ENCODE results near the gene OBI1. TPM values are rescaled to one million over a fixed set of nuclear protein-coding genes. Genes with fewer than 3 reads are reported as not detected.

Gene OBI1
- total and polyA plus RNA-seq, 2 donors (not counting 1 experiment from before 2014, with no cell fraction given) = 3.1 to 15.4 TPM

- TF ChIP-seq EZH2 (IDR thresholded peaks at IDR 0.05; ENCODE audit: borderline replicate concordance, insufficient read depth, low read depth, low read length, poor library complexity, severe bottlenecking) (no peak), CTCF (IDR thresholded peaks at IDR 0.05) (no peak)
- Histone ChIP-seq H3K9ac (ENCODE audit: low read length) (no peak overlapping the region), H3K36me3 (replicated peaks in 1 of 2; ENCODE audit: control extremely low read depth in 1 of 2, control insufficient read depth in 1 of 2, extremely low read depth in 1 of 2, insufficient read depth in 2 of 2, low read length in 1 of 2) (no peaks in the 10 kb centered on the region), H3K79me2 (ENCODE audit: control insufficient read depth, insufficient read depth, low read length) (no peaks in the 10 kb centered on the region), H4K20me1 (ENCODE audit: control insufficient read depth, insufficient read depth, low read length, poor library complexity, severe bottlenecking) (peaks cover 5% of the 10 kb centered on the region), H3K27me3 (replicated peaks in 1 of 4; ENCODE audit: control extremely low read depth in 1 of 4, control insufficient read depth in 3 of 4, insufficient read depth in 4 of 4, low read length in 3 of 4) (peaks cover 5 to 95% (median 84%) of the 10 kb centered on the region in 4 experiments), H2AFZ (ENCODE audit: insufficient read depth, low read depth, low read length, poor library complexity, severe bottlenecking) (no peak overlapping the region), H3K9me3 (ENCODE audit: control extremely low read depth in 1 of 3, control insufficient read depth in 2 of 3, insufficient read depth in 1 of 3, low read length in 2 of 3) (peaks cover 2 to 67% (median 4%) of the 10 kb centered on the region in 3 donors), H3K4me1 (ENCODE audit: control insufficient read depth in 2 of 2, insufficient read depth in 2 of 2, low read length in 2 of 2) (peaks cover 66 to 88% of the 10 kb centered on the region in 2 donors), H3K4me3 (ENCODE audit: control extremely low read depth in 1 of 5, extremely low read depth in 1 of 5, insufficient read depth in 1 of 5, low read depth in 2 of 5, low read length in 4 of 5) (no peak overlapping the region), H3K4me2 (replicated peaks; ENCODE audit: low read depth, low read length, poor library complexity, severe bottlenecking) (no peak overlapping the region), H3K27ac (ENCODE audit: low read length in 2 of 2) (no peak overlapping the region)
- Mint-ChIP-seq H3K27ac (no peak overlapping the region), H3K27me3 (peaks cover 81% of the 10 kb centered on the region), H3K4me3 (no peak overlapping the region), H3K4me1 (peaks cover 66% of the 10 kb centered on the region), H3K9me3 (ENCODE audit: insufficient read depth) (no peaks in the 10 kb centered on the region)
- ATAC-seq (ENCODE audit: low read depth) (no peak), DNase-seq (peak; percentile 44)
- POLR2A ChIA-PET = no interaction called here
- intact Hi-C loops (cut with micrococcal nuclease) = loop anchor here (1.0 to 10.0 kb wide), 3 partner anchors 12 to 910 kb away; partner anchors contain the start of gene SLAIN1
- CTCF ChIA-PET = no interaction called here
- 6% methylated on average over 17 of the region's 20 CpGs for WGBS (ENCODE audit: insufficient coverage)
These were observed 54.0 kb downstream of the OBI1 start for GRCh38 chr13:78604782-78605611.

All from B cell (primary cell).